Fibroblast of skin of left biceps (primary cell): ENCODE results near the gene ABCB7.
"Not testable (repeated sequence)": the region's sequence is repeated elsewhere in the genome, so short reads cannot be mapped to it uniquely, and the experiment has no call there.

Source experiments
- DNase-seq, 2 experiments: peaks; one replicate each; pipeline ENCODE4 v3.0.0-alpha.2; 2013; ENCODE audit warnings: low read depth in 2 of 2

The ABCB7 gene

GRCh38 chrX:75096331-75096730 is 59.8 kb downstream of the ABCB7 start:
- DNase-seq: no peak

DNA sequence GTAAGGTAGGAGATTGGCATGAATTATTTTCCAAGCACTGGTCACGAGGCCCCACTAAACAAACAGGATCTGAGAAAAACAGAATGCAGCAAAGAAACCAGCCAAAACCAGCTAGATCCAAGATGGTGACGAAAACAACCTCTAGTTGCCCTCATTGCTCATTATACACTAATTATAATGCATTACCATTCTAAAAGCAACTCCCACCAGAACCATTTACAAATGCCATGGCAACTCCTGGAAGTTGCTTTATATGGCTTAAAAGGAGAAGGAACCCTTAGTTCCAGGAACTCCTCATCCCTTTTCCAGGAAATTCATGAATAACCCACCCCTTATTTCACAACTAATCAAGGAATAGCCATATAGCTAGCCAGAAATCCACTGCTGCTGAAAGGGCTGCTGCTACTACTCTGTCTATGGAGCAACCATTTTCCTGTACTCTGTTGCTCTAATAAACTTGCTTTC is 69.3 kb downstream of the ABCB7 start:
- DNase-seq: no peak

DNA sequence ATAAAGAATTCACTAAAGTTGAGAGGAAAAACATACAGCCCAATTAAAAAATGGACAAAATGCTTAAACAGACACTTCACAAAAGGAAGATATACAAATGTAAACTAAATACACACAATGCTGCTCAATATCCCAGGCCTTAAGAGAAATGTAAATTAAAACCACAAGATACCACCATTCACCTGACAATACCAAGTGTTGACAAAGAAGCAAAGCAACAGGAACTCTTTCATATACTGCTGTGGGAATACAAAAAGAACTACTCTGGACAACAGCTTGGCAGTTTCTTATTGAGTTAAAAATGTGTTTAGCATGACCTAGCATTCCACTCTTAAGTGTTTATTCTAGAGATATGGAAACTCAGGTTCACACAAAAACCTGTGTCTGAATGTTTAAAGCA is 71.3 kb downstream of the ABCB7 start:
- DNase-seq: no peak

GRCh38 chrX:75076429-75076828 is 79.7 kb downstream of the ABCB7 start:
- no peak for DNase-seq

DNA sequence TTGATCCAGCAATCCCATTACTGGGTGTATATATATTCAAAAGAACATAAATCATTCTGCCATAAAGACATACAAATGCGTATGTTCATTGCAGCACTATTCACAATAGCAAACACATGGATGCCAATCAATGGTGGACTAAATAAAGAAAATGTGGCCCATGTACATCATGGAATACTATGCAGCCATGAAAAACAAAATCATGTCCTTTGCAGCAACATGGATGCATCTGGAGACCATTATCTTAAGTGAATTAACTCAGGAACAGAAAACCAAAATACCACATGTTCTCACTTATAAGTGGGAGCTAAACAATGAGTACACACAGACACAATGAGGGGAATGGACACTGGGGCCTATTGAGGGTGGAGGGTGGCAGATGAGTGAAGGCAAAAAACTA is 81.6 kb downstream of the ABCB7 start:
- no peak for DNase-seq

GRCh38 chrX:75071334-75071733 is 84.7 kb downstream of the ABCB7 start:
- no peak for DNase-seq

GRCh38 chrX:75067931-75068330 is 88.2 kb downstream of the ABCB7 start:
- DNase-seq: no peak

- DNase-seq: no peak
Observed at GRCh38 chrX:75061701-75062100, 94.4 kb downstream of the ABCB7 start.

DNA sequence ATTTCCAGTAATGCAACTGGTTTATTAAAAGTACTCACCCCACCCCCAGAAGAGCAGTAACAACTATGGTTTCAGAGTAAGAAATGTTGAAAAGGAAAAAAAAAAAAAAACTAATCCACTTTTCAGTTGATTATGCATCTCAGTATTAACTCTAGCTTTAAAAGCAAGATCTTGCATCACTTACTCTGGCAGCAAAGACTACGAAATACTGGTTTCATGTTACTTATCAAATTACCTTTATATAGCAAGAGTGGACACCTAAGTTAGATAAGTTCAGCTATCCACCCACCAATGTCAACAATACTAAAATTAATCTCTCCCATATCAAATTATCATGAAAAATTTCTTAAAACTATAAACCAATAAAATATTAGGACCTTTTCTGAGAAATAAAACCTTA is 105.0 kb downstream of the ABCB7 start:
- no peak for DNase-seq

DNA sequence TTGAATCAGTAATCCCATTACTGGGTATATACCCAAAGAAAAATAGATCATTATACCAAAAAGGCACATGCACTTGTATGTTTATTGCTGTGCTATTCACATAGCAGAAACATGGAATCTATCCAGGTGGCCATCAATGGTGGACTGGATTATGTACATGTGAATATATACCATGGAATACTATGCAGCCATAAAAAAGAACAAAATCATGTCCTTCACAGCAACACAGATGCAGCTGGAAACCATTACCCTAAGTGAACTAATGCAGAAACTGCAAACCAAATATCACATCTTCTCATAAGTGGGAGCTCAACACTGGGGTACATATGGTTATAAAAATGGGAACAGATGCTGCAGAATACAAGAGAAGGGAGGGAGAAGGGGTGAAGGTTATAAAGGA is 110.7 kb downstream of the ABCB7 start:
- DNase-seq: no peak

- not testable (repeated sequence) for DNase-seq
Observed at GRCh38 chrX:75044142-75044541, 111.9 kb downstream of the ABCB7 start.

DNA sequence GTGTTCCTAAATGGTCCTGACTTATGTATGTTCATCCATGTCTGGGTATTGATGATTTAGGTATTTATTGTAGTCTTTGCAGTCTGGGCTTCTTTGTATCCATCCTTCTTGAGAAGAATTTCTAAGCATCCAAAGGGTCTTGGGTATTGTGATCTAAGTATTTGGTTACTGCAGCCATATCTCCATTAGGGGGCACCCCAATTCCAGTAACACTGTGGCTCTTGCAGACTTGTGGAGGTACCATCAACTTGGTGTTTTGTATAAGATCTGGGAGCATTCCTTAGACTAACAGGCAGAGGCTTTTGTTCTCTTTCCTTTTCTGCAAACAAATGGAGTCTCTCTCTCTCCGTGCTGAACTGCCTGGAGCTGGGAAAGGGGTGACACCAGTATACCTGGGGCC is 117.2 kb downstream of the ABCB7 start:
- no peak for DNase-seq
